ENCODE results near the gene JMY.

Gene JMY

DNA sequence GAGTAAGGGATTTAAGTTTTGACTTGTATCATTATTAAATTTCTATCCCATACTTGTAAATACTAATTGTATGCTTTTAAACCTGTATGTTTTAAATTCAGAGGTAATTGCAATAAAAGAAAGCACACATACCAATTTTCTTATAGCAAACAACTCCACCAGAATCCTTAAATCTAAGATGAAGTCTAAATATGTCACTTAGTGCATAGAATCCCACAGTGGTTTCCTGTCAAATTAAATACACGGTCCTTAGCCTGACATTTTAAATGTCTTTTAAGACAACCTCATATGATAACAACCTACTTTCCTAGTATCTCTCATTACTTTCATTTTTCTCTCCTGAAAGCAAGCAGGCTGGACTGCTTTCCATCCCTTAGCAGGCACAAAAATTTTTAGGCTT is 52.0 kb downstream of the JMY start:
- POLR2A ChIA-PET: no interaction called here
- DNase-seq (ENCODE audit: extremely low spot score): no peak
- CTCF ChIA-PET: no interaction called here
- TF ChIP-seq CTBP1 (IDR thresholded peaks at IDR 0.05; ENCODE audit: borderline replicate concordance): no peak
- no peak for TF ChIP-seq TARDBP (IDR thresholded peaks at IDR 0.05)
- TF ChIP-seq SUZ12 (IDR thresholded peaks at IDR 0.05): no peak
- no peak for TF ChIP-seq BHLHE40 (IDR thresholded peaks at IDR 0.05; ENCODE audit: borderline replicate concordance)
- no peak for TF ChIP-seq LEF1 (IDR thresholded peaks at IDR 0.05; ENCODE audit: borderline replicate concordance)
- no peak for TF ChIP-seq NFRKB (IDR thresholded peaks at IDR 0.05)
- TF ChIP-seq ZNF384 (IDR thresholded peaks at IDR 0.05): no peak
- no peak for TF ChIP-seq ARNT (IDR thresholded peaks at IDR 0.05)
- TF ChIP-seq HDGF (IDR thresholded peaks at IDR 0.05; ENCODE audit: borderline replicate concordance): no peak
- no peak for TF ChIP-seq ELF4 (IDR thresholded peaks at IDR 0.05)
- TF ChIP-seq FOXM1 (IDR thresholded peaks at IDR 0.05; ENCODE audit: borderline replicate concordance): no peak
- TF ChIP-seq FOXA1 (IDR thresholded peaks at IDR 0.05): no peak
- no peak for TF ChIP-seq FOXK2 (IDR thresholded peaks at IDR 0.05)

DNA sequence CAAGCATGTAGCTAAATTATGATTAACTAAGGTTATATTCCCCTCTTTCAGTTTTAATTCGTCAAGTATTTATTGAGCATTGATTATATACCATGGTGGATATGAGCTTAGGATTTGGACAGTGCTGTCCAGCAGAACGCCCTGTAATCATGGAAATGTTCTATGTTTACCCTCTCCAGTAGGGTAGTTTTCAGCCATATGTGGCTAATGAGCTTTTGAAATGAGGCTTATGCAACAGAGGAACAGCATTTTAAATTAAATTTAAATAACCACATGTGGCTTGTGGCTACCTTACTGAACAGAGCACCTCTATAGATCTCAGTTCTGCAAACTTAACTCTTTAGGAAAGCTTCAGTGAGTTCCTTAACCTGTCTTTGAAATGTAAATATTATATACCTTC is 59.1 kb downstream of the JMY start:
- DNase-seq (ENCODE audit: extremely low spot score): no peak
- CTCF ChIA-PET: interaction anchor here (0.8 kb wide), 1 partner anchor 9 kb away, joined by 5 read pairs; no protein-coding TSS in a partner anchor
- POLR2A ChIA-PET: no interaction called here
- TF ChIP-seq TARDBP (IDR thresholded peaks at IDR 0.05) (no peak), LEF1 (IDR thresholded peaks at IDR 0.05; ENCODE audit: borderline replicate concordance) (no peak), FOXK2 (IDR thresholded peaks at IDR 0.05) (no peak), SUZ12 (IDR thresholded peaks at IDR 0.05) (no peak), L3MBTL2 (conservative IDR thresholded peaks at IDR 0.05) (no peak), HDGF (IDR thresholded peaks at IDR 0.05; ENCODE audit: borderline replicate concordance) (no peak), FOXM1 (IDR thresholded peaks at IDR 0.05; ENCODE audit: borderline replicate concordance) (no peak), ELF4 (IDR thresholded peaks at IDR 0.05) (no peak), SP1 (IDR thresholded peaks at IDR 0.05) (no peak)
- TF ChIP-seq, protein P1, sequence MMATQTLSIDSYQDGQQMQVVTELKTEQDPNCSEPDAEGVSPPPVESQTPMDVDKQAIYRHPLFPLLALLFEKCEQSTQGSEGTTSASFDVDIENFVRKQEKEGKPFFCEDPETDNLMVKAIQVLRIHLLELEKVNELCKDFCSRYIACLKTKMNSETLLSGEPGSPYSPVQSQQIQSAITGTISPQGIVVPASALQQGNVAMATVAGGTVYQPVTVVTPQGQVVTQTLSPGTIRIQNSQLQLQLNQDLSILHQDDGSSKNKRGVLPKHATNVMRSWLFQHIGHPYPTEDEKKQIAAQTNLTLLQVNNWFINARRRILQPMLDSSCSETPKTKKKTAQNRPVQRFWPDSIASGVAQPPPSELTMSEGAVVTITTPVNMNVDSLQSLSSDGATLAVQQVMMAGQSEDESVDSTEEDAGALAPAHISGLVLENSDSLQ (IDR thresholded peaks at IDR 0.05): no peak

DNA sequence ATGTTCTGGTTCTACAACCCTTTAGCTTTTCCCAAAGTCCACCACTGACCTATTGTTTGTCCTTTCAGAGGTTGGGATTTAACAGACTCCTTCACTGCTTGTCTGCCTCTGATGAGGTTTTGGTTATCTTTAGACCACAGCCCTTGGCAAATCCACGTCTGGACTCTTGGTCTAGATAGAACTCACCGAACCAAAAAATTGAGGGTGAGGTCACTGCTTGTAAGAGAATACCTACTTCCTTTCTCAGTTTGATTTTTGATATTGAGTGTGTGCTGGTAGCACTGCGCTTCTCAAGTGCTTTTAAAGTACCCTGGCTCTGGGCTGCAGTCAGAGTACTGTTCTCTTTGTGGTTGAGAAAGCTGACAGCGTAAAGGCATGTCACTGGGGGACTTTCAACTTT is 61.7 kb downstream of the JMY start:
- CTCF ChIA-PET: no interaction called here
- DNase-seq (ENCODE audit: extremely low spot score): no peak
- POLR2A ChIA-PET: no interaction called here
- TF ChIP-seq CTBP1 (IDR thresholded peaks at IDR 0.05; ENCODE audit: borderline replicate concordance) (no peak), FOXK2 (IDR thresholded peaks at IDR 0.05) (no peak)

DNA sequence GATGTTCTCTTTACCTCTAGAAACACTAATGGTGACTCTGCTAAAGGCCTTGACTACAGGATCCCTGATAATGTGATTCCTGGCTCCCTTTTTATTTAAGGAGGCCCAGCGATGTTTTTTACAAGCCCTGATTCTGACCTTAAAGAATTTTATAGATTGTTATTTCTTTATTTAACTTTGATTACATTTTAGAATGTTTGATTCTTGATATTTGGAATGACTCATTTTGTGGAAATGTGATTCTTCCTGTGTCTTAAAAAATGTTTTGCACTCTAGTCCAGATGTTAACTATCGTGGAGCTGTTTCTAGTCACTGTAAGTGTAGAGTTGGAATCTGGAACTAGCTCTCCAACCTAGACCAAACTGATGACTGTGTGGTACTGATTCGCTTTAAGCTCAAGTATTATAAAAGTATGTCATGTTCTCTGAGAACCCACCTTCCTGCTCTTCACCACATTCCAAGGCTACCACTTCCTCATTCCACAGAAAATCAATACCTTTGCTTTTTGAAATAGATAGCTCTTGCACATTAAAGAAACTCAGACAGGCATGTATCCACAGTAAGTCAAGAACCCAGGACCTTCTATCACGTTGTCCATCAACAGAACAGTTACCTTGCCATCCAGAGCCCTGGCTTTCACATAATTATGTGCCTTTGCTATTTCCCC is 65.2 kb downstream of the JMY start:
- CTCF ChIA-PET: no interaction called here
- TF ChIP-seq L3MBTL2 (conservative IDR thresholded peaks at IDR 0.05) (no peak), HDGF (IDR thresholded peaks at IDR 0.05; ENCODE audit: borderline replicate concordance) (no peak), FOXK2 (IDR thresholded peaks at IDR 0.05) (no peak), LEF1 (IDR thresholded peaks at IDR 0.05; ENCODE audit: borderline replicate concordance) (no peak), ARNT (IDR thresholded peaks at IDR 0.05) (no peak)
- POLR2A ChIA-PET: no interaction called here
- no peak for DNase-seq (ENCODE audit: extremely low spot score)

DNA sequence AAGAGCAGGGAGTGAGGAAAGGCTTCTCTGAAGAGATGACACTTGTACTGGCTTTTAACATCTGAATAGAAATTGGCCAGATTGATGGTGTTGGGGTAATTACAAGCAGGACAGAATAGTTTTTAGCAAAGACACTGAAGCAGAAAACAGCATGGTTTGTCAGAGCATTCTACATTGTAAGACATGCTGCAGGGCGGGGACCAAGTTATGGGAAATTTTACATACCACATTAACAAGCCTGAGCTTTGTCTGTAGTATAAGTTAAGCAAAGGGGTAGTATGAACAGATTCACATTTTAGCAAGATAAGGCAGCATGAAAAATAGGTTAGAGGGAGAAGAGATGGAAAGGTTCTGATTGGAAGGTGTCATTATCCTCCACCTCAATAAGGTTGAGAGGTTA is 66.5 kb downstream of the JMY start:
- CTCF ChIA-PET: no interaction called here
- TF ChIP-seq L3MBTL2 (conservative IDR thresholded peaks at IDR 0.05): no peak
- no peak for TF ChIP-seq CTBP1 (IDR thresholded peaks at IDR 0.05; ENCODE audit: borderline replicate concordance)
- no peak for TF ChIP-seq BHLHE40 (IDR thresholded peaks at IDR 0.05; ENCODE audit: borderline replicate concordance)
- no peak for TF ChIP-seq FOXM1 (IDR thresholded peaks at IDR 0.05; ENCODE audit: borderline replicate concordance)
- no peak for TF ChIP-seq HDGF (IDR thresholded peaks at IDR 0.05; ENCODE audit: borderline replicate concordance)
- no peak for TF ChIP-seq SP1 (IDR thresholded peaks at IDR 0.05)
- no peak for TF ChIP-seq LEF1 (IDR thresholded peaks at IDR 0.05; ENCODE audit: borderline replicate concordance)
- no peak for TF ChIP-seq ELF4 (IDR thresholded peaks at IDR 0.05)
- TF ChIP-seq NFRKB (IDR thresholded peaks at IDR 0.05): no peak
- POLR2A ChIA-PET: no interaction called here
- DNase-seq (ENCODE audit: extremely low spot score): no peak

DNA sequence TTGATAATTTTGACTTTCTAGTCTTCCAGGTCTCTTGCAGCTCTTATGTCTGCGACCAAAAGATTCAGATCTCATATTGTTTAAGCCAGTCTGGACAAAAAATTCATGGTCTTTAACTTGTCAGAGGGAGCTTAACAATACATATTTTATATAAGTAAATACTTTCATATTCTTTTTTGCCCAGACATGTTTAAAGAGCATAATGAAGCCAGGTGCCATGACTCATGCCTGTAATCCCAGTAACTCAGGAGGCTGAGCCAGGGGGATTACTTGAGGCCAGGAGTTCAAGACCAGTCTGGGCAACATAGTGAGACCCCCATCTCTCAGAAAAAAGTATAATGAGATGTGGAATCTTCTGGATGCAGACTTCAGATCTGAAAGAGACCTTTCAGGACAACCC is 69.8 kb downstream of the JMY start:
- ChIA-PET POLR2A (no interaction called here), CTCF (no interaction called here)
- no peak for TF ChIP-seq NFRKB (IDR thresholded peaks at IDR 0.05)
- TF ChIP-seq, protein P1 (IDR thresholded peaks at IDR 0.05): no peak
- no peak for TF ChIP-seq ELF4 (IDR thresholded peaks at IDR 0.05)
- no peak for TF ChIP-seq ARNT (IDR thresholded peaks at IDR 0.05)
- DNase-seq (ENCODE audit: extremely low spot score): no peak

DNA sequence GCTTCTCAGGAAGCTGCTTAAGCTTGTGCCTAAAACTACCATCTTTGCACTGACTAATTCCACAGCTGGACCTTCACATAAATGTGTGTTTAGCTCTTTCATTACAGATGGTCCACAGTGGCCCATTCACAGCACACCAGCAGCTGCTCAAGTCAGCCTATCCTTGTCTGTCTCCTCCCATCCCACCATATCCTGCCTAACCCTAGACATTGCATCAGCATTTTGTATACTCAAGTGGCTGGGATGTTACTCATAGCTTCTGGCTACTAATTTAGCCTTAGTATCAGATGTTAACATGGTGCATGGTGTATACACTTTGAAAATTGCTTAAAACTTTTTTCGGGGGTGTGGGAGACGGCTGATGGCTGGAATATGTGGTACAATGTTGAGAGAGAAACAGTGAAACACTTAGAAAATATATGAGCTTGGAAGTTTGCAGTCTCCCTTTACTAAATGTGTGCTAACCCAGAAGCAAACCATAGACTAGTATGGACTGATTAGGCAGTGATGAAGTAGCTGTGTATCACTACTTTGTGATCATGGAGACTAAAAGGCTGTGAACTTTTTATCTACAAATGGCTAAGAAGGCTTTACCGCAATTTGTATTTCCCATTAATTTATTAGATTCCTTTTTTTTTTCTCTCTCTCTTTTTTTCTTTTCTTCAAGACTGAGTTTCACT is 83.1 kb downstream of the JMY start:
- CTCF ChIA-PET: interaction anchor here (0.6 to 1.4 kb wide), 3 partner anchors 15 to 294 kb away, joined by 3 to 5 read pairs (median 3); no protein-coding TSS in a partner anchor
- TF ChIP-seq FOXM1 (IDR thresholded peaks at IDR 0.05; ENCODE audit: borderline replicate concordance) (no peak), HDGF (IDR thresholded peaks at IDR 0.05; ENCODE audit: borderline replicate concordance) (no peak), SP1 (IDR thresholded peaks at IDR 0.05) (no peak), BHLHE40 (IDR thresholded peaks at IDR 0.05; ENCODE audit: borderline replicate concordance) (no peak), ELF4 (IDR thresholded peaks at IDR 0.05) (no peak), FOXA1 (IDR thresholded peaks at IDR 0.05) (no peak), LEF1 (IDR thresholded peaks at IDR 0.05; ENCODE audit: borderline replicate concordance) (no peak), ARNT (IDR thresholded peaks at IDR 0.05) (no peak), L3MBTL2 (conservative IDR thresholded peaks at IDR 0.05) (no peak), SUZ12 (IDR thresholded peaks at IDR 0.05) (no peak), FOXK2 (IDR thresholded peaks at IDR 0.05) (no peak), TARDBP (IDR thresholded peaks at IDR 0.05) (no peak)
- TF ChIP-seq, protein P1 (IDR thresholded peaks at IDR 0.05): no peak
- DNase-seq (ENCODE audit: extremely low spot score): no peak
- POLR2A ChIA-PET: no interaction called here
